ENCODE measurements around the gene CITED2. TPM values are rescaled to one million over a fixed set of nuclear protein-coding genes. Genes with fewer than 3 reads are reported as not detected.

CITED2 gene
- total RNA-seq, 2 experiments from 2014 or later = 50.1 to 52.1 TPM

- peaks cover 5% of the 10 kb centered on the region for H3K9me3 Mint-ChIP-seq
- intact Hi-C loops (cut with micrococcal nuclease) = no loop called here
- no peaks in the 10 kb centered on the region for H3K36me3 Mint-ChIP-seq
- no peak overlapping the region for H3K27ac Mint-ChIP-seq
- no peak for DNase-seq
- H3K4me3 Mint-ChIP-seq = no peak overlapping the region
- ChIA-PET CTCF (interaction anchor here (1.2 to 3.9 kb wide), 3 partner anchors 13 to 138 kb away, joined by 3 to 18 read pairs (median 9); no protein-coding TSS in a partner anchor), POLR2A (no interaction called here)
- H3K4me1 Mint-ChIP-seq (ENCODE audit: low read depth) = peaks cover 12% of the 10 kb centered on the region
- no peaks in the 10 kb centered on the region for H3K27me3 Mint-ChIP-seq
Measured at GRCh38 chr6:139356924-139357323, 17.5 kb downstream of the CITED2 start.

- CTCF ChIA-PET = interaction anchor here (1.0 to 3.9 kb wide), 5 partner anchors 9 to 173 kb away, joined by 3 to 18 read pairs (median 6); no protein-coding TSS in a partner anchor
- no peak overlapping the region for H3K4me3 Mint-ChIP-seq
- intact Hi-C loops (cut with micrococcal nuclease) = no loop called here
- no peaks in the 10 kb centered on the region for H3K36me3 Mint-ChIP-seq
- H3K27me3 Mint-ChIP-seq = no peaks in the 10 kb centered on the region
- H3K4me1 Mint-ChIP-seq (ENCODE audit: low read depth) = peaks cover 12% of the 10 kb centered on the region
- DNase-seq = no peak
- no peak overlapping the region for H3K27ac Mint-ChIP-seq
- POLR2A ChIA-PET = interaction anchor here (1.2 to 1.4 kb wide), 3 partner anchors 64 to 106 kb away, joined by 3 to 5 read pairs (median 5); partner anchors contain the start of gene TXLNB
- peaks cover 5% of the 10 kb centered on the region for H3K9me3 Mint-ChIP-seq
Measured at GRCh38 chr6:139355777-139356445, 18.5 kb downstream of the CITED2 start.

- no peak overlapping the region for H3K4me3 Mint-ChIP-seq
- ChIA-PET POLR2A (interaction anchor here (0.8 to 1.4 kb wide), 4 partner anchors 64 to 106 kb away, joined by 3 to 5 read pairs (median 4); partner anchors contain the start of gene TXLNB), CTCF (interaction anchor here (0.8 to 3.9 kb wide), 7 partner anchors 9 to 230 kb away, joined by 3 to 18 read pairs (median 6); no protein-coding TSS in a partner anchor)
- H3K27ac Mint-ChIP-seq = no peak overlapping the region
- no peaks in the 10 kb centered on the region for H3K27me3 Mint-ChIP-seq
- DNase-seq = no peak
- intact Hi-C loops (cut with micrococcal nuclease) = no loop called here
- no peaks in the 10 kb centered on the region for H3K36me3 Mint-ChIP-seq
- H3K9me3 Mint-ChIP-seq = peaks cover 5% of the 10 kb centered on the region
- H3K4me1 Mint-ChIP-seq (ENCODE audit: low read depth) = peaks cover 12% of the 10 kb centered on the region
Measured at GRCh38 chr6:139355172-139355571, 19.3 kb downstream of the CITED2 start.

GRCh38 chr6:139354189-139354588 is 20.3 kb downstream of the CITED2 start:
- DNase-seq = no peak
- Mint-ChIP-seq H3K4me1 (ENCODE audit: low read depth) (peaks cover 12% of the 10 kb centered on the region), H3K9me3 (peaks cover 5% of the 10 kb centered on the region), H3K27ac (no peak overlapping the region), H3K4me3 (no peak overlapping the region), H3K36me3 (no peaks in the 10 kb centered on the region), H3K27me3 (no peaks in the 10 kb centered on the region)
- POLR2A ChIA-PET = interaction anchor here (0.8 to 1.2 kb wide), 2 partner anchors 64 to 91 kb away, joined by 3 to 5 read pairs; no protein-coding TSS in a partner anchor
- intact Hi-C loops (cut with micrococcal nuclease) = no loop called here
- CTCF ChIA-PET = interaction anchor here (1.0 to 3.9 kb wide), 5 partner anchors 11 to 229 kb away, joined by 3 to 18 read pairs (median 3); no protein-coding TSS in a partner anchor

GRCh38 chr6:139349464-139350020 is 24.9 kb downstream of the CITED2 start:
- intact Hi-C loops (cut with micrococcal nuclease) = no loop called here
- POLR2A ChIA-PET = no interaction called here
- CTCF ChIA-PET = interaction anchor here (1.0 kb wide), 1 partner anchor 130 kb away, joined by 5 read pairs; no protein-coding TSS in a partner anchor
- no peak overlapping the region for H3K27ac Mint-ChIP-seq
- H3K9me3 Mint-ChIP-seq = no peaks in the 10 kb centered on the region
- no peaks in the 10 kb centered on the region for H3K4me1 Mint-ChIP-seq (ENCODE audit: low read depth)
- no peak overlapping the region for H3K4me3 Mint-ChIP-seq
- no peaks in the 10 kb centered on the region for H3K36me3 Mint-ChIP-seq
- DNase-seq = no peak
- H3K27me3 Mint-ChIP-seq = no peaks in the 10 kb centered on the region

- CTCF ChIA-PET = interaction anchor here (1.0 kb wide), 2 partner anchors 18 to 127 kb away, joined by 3 to 5 read pairs; no protein-coding TSS in a partner anchor
- peaks cover 4% of the 10 kb centered on the region for H3K36me3 Mint-ChIP-seq
- no peak for DNase-seq
- intact Hi-C loops (cut with micrococcal nuclease) = no loop called here
- no peak overlapping the region for H3K27ac Mint-ChIP-seq
- H3K27me3 Mint-ChIP-seq = no peaks in the 10 kb centered on the region
- POLR2A ChIA-PET = no interaction called here
- peaks cover 4% of the 10 kb centered on the region for H3K9me3 Mint-ChIP-seq
- H3K4me1 Mint-ChIP-seq (ENCODE audit: low read depth) = peaks cover 20% of the 10 kb centered on the region
- H3K4me3 Mint-ChIP-seq = no peak overlapping the region
Measured at GRCh38 chr6:139346392-139346791, 28.1 kb downstream of the CITED2 start.

GRCh38 chr6:139344186-139344963 is 30.1 kb downstream of the CITED2 start:
- Mint-ChIP-seq H3K27me3 (no peaks in the 10 kb centered on the region), H3K4me3 (no peak overlapping the region), H3K27ac (no peak overlapping the region), H3K4me1 (ENCODE audit: low read depth) (peaks cover 20% of the 10 kb centered on the region), H3K36me3 (peaks cover 4% of the 10 kb centered on the region), H3K9me3 (peaks cover 4% of the 10 kb centered on the region)
- ChIA-PET CTCF (interaction anchor here (0.7 to 1.8 kb wide), 4 partner anchors 20 to 146 kb away, joined by 3 to 7 read pairs (median 4); no protein-coding TSS in a partner anchor), POLR2A (no interaction called here)
- intact Hi-C loops (cut with micrococcal nuclease) = no loop called here
- DNase-seq = no peak

- H3K36me3 Mint-ChIP-seq = peaks cover 4% of the 10 kb centered on the region
- intact Hi-C loops (cut with micrococcal nuclease) = no loop called here
- no peak for DNase-seq
- H3K9me3 Mint-ChIP-seq = peaks cover 4% of the 10 kb centered on the region
- peaks cover 20% of the 10 kb centered on the region for H3K4me1 Mint-ChIP-seq (ENCODE audit: low read depth)
- no peak overlapping the region for H3K4me3 Mint-ChIP-seq
- no peaks in the 10 kb centered on the region for H3K27me3 Mint-ChIP-seq
- no peak overlapping the region for H3K27ac Mint-ChIP-seq
- CTCF ChIA-PET = interaction anchor here (1.8 kb wide), 1 partner anchor 124 kb away, joined by 7 read pairs; no protein-coding TSS in a partner anchor
- POLR2A ChIA-PET = no interaction called here
Measured at GRCh38 chr6:139343052-139343750, 31.2 kb downstream of the CITED2 start.

DNA sequence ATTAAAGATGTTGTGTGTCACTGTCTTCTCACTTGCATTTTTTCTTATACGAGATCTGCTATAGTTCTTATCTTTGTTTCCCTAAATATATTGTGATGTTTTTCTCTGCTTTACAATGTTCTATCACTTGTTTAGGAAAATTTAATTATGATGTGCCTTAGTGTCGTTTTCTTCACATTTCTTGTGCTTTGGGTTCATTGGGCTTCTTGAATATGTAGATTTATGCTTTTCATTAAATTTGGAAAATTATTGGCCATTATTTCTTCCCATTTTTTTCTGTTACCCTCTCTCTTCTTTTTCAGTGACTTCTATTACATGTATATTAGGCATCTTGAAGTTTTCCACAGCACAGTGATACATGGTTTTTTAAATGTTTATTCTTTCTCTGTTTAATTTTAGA is 33.4 kb downstream of the CITED2 start:
- H3K27ac Mint-ChIP-seq = no peak overlapping the region
- POLR2A ChIA-PET = no interaction called here
- peaks cover 20% of the 10 kb centered on the region for H3K4me1 Mint-ChIP-seq (ENCODE audit: low read depth)
- CTCF ChIA-PET = no interaction called here
- DNase-seq = no peak
- peaks cover 4% of the 10 kb centered on the region for H3K9me3 Mint-ChIP-seq
- H3K27me3 Mint-ChIP-seq = no peaks in the 10 kb centered on the region
- no peak overlapping the region for H3K4me3 Mint-ChIP-seq
- H3K36me3 Mint-ChIP-seq = peaks cover 4% of the 10 kb centered on the region
- intact Hi-C loops (cut with micrococcal nuclease) = no loop called here

DNA sequence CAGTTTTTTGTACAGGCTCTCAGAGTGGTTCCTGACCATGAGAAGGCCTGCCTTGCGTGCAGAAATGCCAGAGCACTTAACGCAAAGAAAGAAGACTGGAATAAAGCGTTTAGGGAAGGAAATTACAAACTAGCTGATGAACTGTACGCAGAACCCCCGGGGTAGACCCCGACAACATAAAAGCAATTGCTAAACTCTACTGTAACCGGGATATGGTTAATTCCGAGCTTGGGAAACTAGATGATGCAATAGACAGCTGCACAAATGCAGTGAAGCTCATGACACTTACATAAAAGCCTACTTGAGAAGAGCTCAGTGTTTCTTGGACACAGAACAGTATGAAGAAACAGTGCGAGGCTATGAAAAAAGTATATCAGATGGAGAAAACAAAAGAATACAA is 35.7 kb downstream of the CITED2 start:
- CTCF ChIA-PET = interaction anchor here (1.3 kb wide), 1 partner anchor 23 kb away, joined by 3 read pairs; no protein-coding TSS in a partner anchor
- H3K27ac Mint-ChIP-seq = no peak overlapping the region

DNA sequence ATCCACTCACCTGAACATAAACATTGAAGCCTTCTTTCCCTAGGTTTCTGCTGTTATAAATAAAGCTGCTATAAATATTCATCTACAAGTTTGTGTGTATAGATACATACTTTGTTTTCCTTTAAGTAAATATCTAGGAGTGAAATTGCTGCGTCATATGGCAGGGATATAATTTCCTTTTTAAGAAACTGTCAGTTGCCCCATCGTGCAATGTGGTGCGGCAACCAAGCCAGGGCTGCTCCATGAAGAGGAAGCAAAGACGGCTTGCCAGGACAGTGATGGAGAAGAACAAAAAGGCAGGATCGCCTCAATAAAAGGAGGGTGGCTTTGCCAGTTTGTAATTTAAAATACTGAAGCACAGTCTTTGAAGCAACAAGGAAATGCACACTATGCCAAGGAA is 36.6 kb downstream of the CITED2 start:
- POLR2A ChIA-PET = no interaction called here
- intact Hi-C loops (cut with micrococcal nuclease) = no loop called here
- H3K27me3 Mint-ChIP-seq = no peaks in the 10 kb centered on the region
- H3K9me3 Mint-ChIP-seq = peaks cover 4% of the 10 kb centered on the region
- no peak overlapping the region for H3K27ac Mint-ChIP-seq
- CTCF ChIA-PET = no interaction called here
- no peak overlapping the region for H3K4me3 Mint-ChIP-seq
- H3K36me3 Mint-ChIP-seq = peaks cover 4% of the 10 kb centered on the region
- DNase-seq = no peak
- peaks cover 8% of the 10 kb centered on the region for H3K4me1 Mint-ChIP-seq (ENCODE audit: low read depth)

More for the DNA sequence above, 35.7 kb downstream of the CITED2 start:
- no peaks in the 10 kb centered on the region for H3K27me3 Mint-ChIP-seq
- no peak for DNase-seq
- peaks cover 18% of the 10 kb centered on the region for H3K4me1 Mint-ChIP-seq (ENCODE audit: low read depth)
- peaks cover 4% of the 10 kb centered on the region for H3K9me3 Mint-ChIP-seq
- H3K36me3 Mint-ChIP-seq = peaks cover 4% of the 10 kb centered on the region
- POLR2A ChIA-PET = no interaction called here
- no peak overlapping the region for H3K4me3 Mint-ChIP-seq
- intact Hi-C loops (cut with micrococcal nuclease) = no loop called here

Data from activated CD4-positive, alpha-beta memory T cell treated with anti-CD3 and anti-CD28 coated beads for 36 hours (primary cell).